Gastroesophageal sphincter (tissue), 3 donors: ENCODE results near the gene GNB5.
"Not testable (repeated sequence)": the region's sequence is repeated elsewhere in the genome, so short reads cannot be mapped to it uniquely, and the experiment has no call there.

Experiments used
- CTCF ChIP-seq, 4 experiments: fragments of 200-600 bp in 2 of 4; fragments of 450-650 bp in 2 of 4; sonication (generic) in 1 of 4; IDR thresholded peaks; one replicate each; pipeline ENCODE4 v1.5.1; 2017 to 2019; ENCODE audit warnings: antibody characterized with exemption in 4 of 4, mild to moderate bottlenecking in 2 of 4, moderate library complexity in 2 of 4
- EP300 ChIP-seq: sonication (generic); formaldehyde crosslinking; IDR thresholded peaks from one replicate; pipeline ENCODE4 v1.6.1; 2017; ENCODE audit warnings: antibody characterized with exemption, mild to moderate bottlenecking
- POLR2A ChIP-seq, 2 donors: fragments of 450-650 bp; IDR thresholded peaks; one replicate each; pipeline ENCODE4 v1.6.1; 2017; ENCODE audit warnings: antibody characterized with exemption in 2 of 2, mild to moderate bottlenecking in 2 of 2, moderate library complexity in 1 of 2
- POLR2AphosphoS5 ChIP-seq: sonication (generic); formaldehyde crosslinking; IDR thresholded peaks from one replicate; pipeline ENCODE4 v1.6.1; 2017; ENCODE audit warnings: antibody characterized with exemption

- not testable (repeated sequence) for TF ChIP-seq CTCF (IDR thresholded peaks at IDR 0.05); POLR2AphosphoS5; POLR2A (IDR thresholded peaks at IDR 0.05); EP300
Observed at GRCh38 chr15:52083037-52083359, 108.2 kb downstream of the GNB5 start.
